ENCODE data around the gene LCLAT1. TPM values are rescaled to one million over a fixed set of nuclear protein-coding genes. Genes with fewer than 3 reads are reported as not detected.

LCLAT1 gene
- polyA plus RNA-seq, 1 donor (not counting 4 experiments of a cell fraction or from before 2014, with no cell fraction given), result 17.1 TPM

GRCh38 chr2:30689496-30690125 is 242.6 kb downstream of the LCLAT1 start:
- H3K9me3 ChIP-seq (ENCODE audit: control insufficient read depth, low read depth, low read length), result no peaks in the 10 kb centered on the region
- H4K20me1 ChIP-seq (ENCODE audit: control insufficient read depth, extremely low read depth, insufficient read depth, low read length), result no peaks in the 10 kb centered on the region
- no peak overlapping the region for H3K4me2 ChIP-seq (ENCODE audit: control insufficient read depth, extremely low read depth, insufficient read depth, low read depth, low read length)
- TF ChIP-seq, protein P1, sequence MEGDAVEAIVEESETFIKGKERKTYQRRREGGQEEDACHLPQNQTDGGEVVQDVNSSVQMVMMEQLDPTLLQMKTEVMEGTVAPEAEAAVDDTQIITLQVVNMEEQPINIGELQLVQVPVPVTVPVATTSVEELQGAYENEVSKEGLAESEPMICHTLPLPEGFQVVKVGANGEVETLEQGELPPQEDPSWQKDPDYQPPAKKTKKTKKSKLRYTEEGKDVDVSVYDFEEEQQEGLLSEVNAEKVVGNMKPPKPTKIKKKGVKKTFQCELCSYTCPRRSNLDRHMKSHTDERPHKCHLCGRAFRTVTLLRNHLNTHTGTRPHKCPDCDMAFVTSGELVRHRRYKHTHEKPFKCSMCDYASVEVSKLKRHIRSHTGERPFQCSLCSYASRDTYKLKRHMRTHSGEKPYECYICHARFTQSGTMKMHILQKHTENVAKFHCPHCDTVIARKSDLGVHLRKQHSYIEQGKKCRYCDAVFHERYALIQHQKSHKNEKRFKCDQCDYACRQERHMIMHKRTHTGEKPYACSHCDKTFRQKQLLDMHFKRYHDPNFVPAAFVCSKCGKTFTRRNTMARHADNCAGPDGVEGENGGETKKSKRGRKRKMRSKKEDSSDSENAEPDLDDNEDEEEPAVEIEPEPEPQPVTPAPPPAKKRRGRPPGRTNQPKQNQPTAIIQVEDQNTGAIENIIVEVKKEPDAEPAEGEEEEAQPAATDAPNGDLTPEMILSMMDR (optimal IDR thresholded peaks at IDR 0.05 in 1 of 3, IDR thresholded peaks at IDR 0.05 in 1 of 3, conservative IDR thresholded peaks at IDR 0.05 in 1 of 3; ENCODE audit: extremely low read depth in 1 of 3, insufficient read depth in 2 of 3, low read length in 3 of 3), result no peak
- TF ChIP-seq EZH2 (IDR thresholded peaks at IDR 0.05; ENCODE audit: low read length), result no peak
- no peak for DNase-seq (ENCODE audit: low read depth, low spot score)
- no peak overlapping the region for H2AFZ ChIP-seq (ENCODE audit: control insufficient read depth, low read length)
- no peak overlapping the region for H3K9ac ChIP-seq (ENCODE audit: control insufficient read depth, extremely low read depth, insufficient read depth, low read length)
- no peaks in the 10 kb centered on the region for H3K9me1 ChIP-seq (ENCODE audit: control insufficient read depth, extremely low read depth, insufficient read depth, low read length)
- no peak overlapping the region for H3K27ac ChIP-seq (ENCODE audit: control insufficient read depth, insufficient read depth, low read length)
- FAIRE-seq, result no peak
- H3K4me3 ChIP-seq (ENCODE audit: control insufficient read depth in 2 of 3, extremely low read depth in 1 of 3, insufficient read depth in 2 of 3, low read depth in 1 of 3, low read length in 3 of 3), result no peak overlapping the region
- H3K36me3 ChIP-seq (ENCODE audit: control insufficient read depth in 2 of 2, extremely low read depth in 1 of 2, insufficient read depth in 2 of 2, low read length in 2 of 2), result no peaks in the 10 kb centered on the region
- H3K79me2 ChIP-seq (ENCODE audit: control insufficient read depth, insufficient read depth, low read length), result no peaks in the 10 kb centered on the region
- peaks cover 9% of the 10 kb centered on the region for H3K27me3 ChIP-seq (ENCODE audit: control insufficient read depth, extremely low read depth, insufficient read depth, low read length)
- H3K4me1 ChIP-seq (ENCODE audit: control insufficient read depth, extremely low read depth, insufficient read depth, low read length), result no peaks in the 10 kb centered on the region
- dilution Hi-C loops (cut with MboI; ENCODE audit: extremely low pct_ligation_motif_present, low sequenced_read_pairs), result no loop called here

DNA sequence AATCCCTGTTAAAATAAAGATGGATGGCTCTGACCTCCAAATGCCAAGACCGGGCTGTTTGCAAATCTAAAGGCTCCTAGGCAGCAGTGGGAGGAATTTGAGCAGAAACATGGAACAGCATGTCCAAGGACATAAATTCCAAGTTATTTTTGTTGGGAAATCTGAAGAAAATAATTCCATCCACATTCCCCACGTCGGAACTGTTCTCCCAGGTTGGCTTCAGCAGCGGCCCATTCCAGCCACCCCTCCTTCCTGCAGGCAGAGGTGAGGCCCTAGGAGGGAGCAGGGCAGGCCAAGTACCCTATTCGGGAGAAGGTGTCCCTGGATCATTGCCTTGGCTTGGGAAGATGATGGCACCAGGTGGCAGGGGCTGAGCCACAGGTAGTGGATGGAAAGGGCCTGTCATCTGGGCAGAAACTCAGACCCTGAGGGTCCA is 243.1 kb downstream of the LCLAT1 start:
- H3K4me3 ChIP-seq (ENCODE audit: control insufficient read depth in 2 of 3, extremely low read depth in 1 of 3, insufficient read depth in 2 of 3, low read depth in 1 of 3, low read length in 3 of 3), result no peak overlapping the region
- no peak overlapping the region for H3K4me2 ChIP-seq (ENCODE audit: control insufficient read depth, extremely low read depth, insufficient read depth, low read depth, low read length)
- no peaks in the 10 kb centered on the region for H3K9me3 ChIP-seq (ENCODE audit: control insufficient read depth, low read depth, low read length)
- DNase-seq (ENCODE audit: low read depth, low spot score) (no peak), FAIRE-seq (no peak)
- H3K79me2 ChIP-seq (ENCODE audit: control insufficient read depth, insufficient read depth, low read length), result no peaks in the 10 kb centered on the region
- no peak overlapping the region for H2AFZ ChIP-seq (ENCODE audit: control insufficient read depth, low read length)
- no peaks in the 10 kb centered on the region for H3K36me3 ChIP-seq (ENCODE audit: control insufficient read depth in 2 of 2, extremely low read depth in 1 of 2, insufficient read depth in 2 of 2, low read length in 2 of 2)
- H3K27ac ChIP-seq (ENCODE audit: control insufficient read depth, insufficient read depth, low read length), result no peak overlapping the region
- H3K4me1 ChIP-seq (ENCODE audit: control insufficient read depth, extremely low read depth, insufficient read depth, low read length), result no peaks in the 10 kb centered on the region
- H4K20me1 ChIP-seq (ENCODE audit: control insufficient read depth, extremely low read depth, insufficient read depth, low read length), result no peaks in the 10 kb centered on the region
- H3K27me3 ChIP-seq (ENCODE audit: control insufficient read depth, extremely low read depth, insufficient read depth, low read length), result peaks cover 9% of the 10 kb centered on the region
- TF ChIP-seq EZH2 (IDR thresholded peaks at IDR 0.05; ENCODE audit: low read length), result no peak
- H3K9me1 ChIP-seq (ENCODE audit: control insufficient read depth, extremely low read depth, insufficient read depth, low read length), result no peaks in the 10 kb centered on the region
- H3K9ac ChIP-seq (ENCODE audit: control insufficient read depth, extremely low read depth, insufficient read depth, low read length), result no peak overlapping the region
- dilution Hi-C loops (cut with MboI; ENCODE audit: extremely low pct_ligation_motif_present, low sequenced_read_pairs), result no loop called here
